WTC11 (cell line): ENCODE measurements around the gene HOXB3. TPM values are rescaled to one million over a fixed set of nuclear protein-coding genes. Genes with fewer than 3 reads are reported as not detected.

Source experiments
- ATAC-seq: fragments of 200-7000 bp; cut with Tn5 transposase; 2 replicates; pipeline ENCODE4 v1.10.0; 2021; ENCODE audit warnings: mild to moderate bottlenecking, moderate library complexity
- CTCF ChIA-PET: fragments of 300-600 bp; sonication (Branson Sonifier 250); formaldehyde crosslinking; loops from one replicate; lab custom pipeline; 2021; ENCODE audit warnings: antibody characterized with exemption; lab: Charles Lee
- POLR2A ChIA-PET: fragments of 350-600 bp; sonication (Branson Sonifier 250); formaldehyde crosslinking; loops from one replicate; lab custom pipeline; 2021; ENCODE audit warnings: antibody characterized with exemption; lab: Charles Lee
- DNase-seq: peaks from one replicate; pipeline ENCODE4 v3.0.0; 2021; ENCODE audit warnings: low spot score
- H3K27ac Mint-ChIP-seq: 2 replicates; pipeline ENCODE4 v1.8.0; 2021; ENCODE audit warnings: mixed read lengths
- H3K27me3 Mint-ChIP-seq: 2 replicates; pipeline ENCODE4 v1.8.0; 2021; ENCODE audit warnings: low read depth, mild to moderate bottlenecking, moderate library complexity, mixed read lengths
- H3K36me3 Mint-ChIP-seq: 2 replicates; pipeline ENCODE4 v1.8.0; 2021; ENCODE audit warnings: mixed read lengths
- H3K4me1 Mint-ChIP-seq: 2 replicates; pipeline ENCODE4 v1.8.0; 2022; ENCODE audit warnings: mixed read lengths
- H3K4me3 Mint-ChIP-seq: 2 replicates; pipeline ENCODE4 v1.8.0; 2021; ENCODE audit warnings: mild to moderate bottlenecking, moderate library complexity, mixed read lengths
- H3K9me3 Mint-ChIP-seq: 2 replicates; pipeline ENCODE4 v1.8.0; 2021; ENCODE audit warnings: mixed read lengths
- EMX1 ChIP-seq: fragments of 250-450 bp; sonication (Bioruptor Pico); IDR thresholded peaks from 2 replicates; pipeline ENCODE4 v1.8.0; 2021; ENCODE audit warnings: mild to moderate bottlenecking
- ESRRA ChIP-seq: sonication (generic); formaldehyde crosslinking; IDR thresholded peaks from 2 replicates; pipeline ENCODE4 v1.8.1; 2022; ENCODE audit warnings: mild to moderate bottlenecking, missing genetic modification reagents, borderline replicate concordance
- ETV6 ChIP-seq: sonication (generic); formaldehyde crosslinking; IDR thresholded peaks from 2 replicates; pipeline ENCODE4 v1.8.1; 2022; ENCODE audit warnings: mild to moderate bottlenecking, missing genetic modification reagents
- GABPB1 ChIP-seq: sonication (generic); formaldehyde crosslinking; IDR thresholded peaks from 2 replicates; pipeline ENCODE4 v1.8.1; 2023; ENCODE audit warnings: mild to moderate bottlenecking, missing genetic modification reagents
- GTF2I ChIP-seq: fragments of 250-450 bp; sonication (Bioruptor Pico); conservative IDR thresholded peaks from 2 replicates; pipeline ENCODE4 v1.4.0; 2021; ENCODE audit warnings: mild to moderate bottlenecking
- HMGA2 ChIP-seq: fragments of 250-450 bp; sonication (Bioruptor Pico); IDR thresholded peaks from 2 replicates; pipeline ENCODE4 v1.4.0; 2021; ENCODE audit warnings: mild to moderate bottlenecking, moderate library complexity
- HMGXB4 ChIP-seq: sonication (generic); formaldehyde crosslinking; IDR thresholded peaks from 2 replicates; pipeline ENCODE4 v1.8.1; 2023; ENCODE audit warnings: mild to moderate bottlenecking, moderate library complexity, missing genetic modification reagents
- MXD4 ChIP-seq: fragments of 250-450 bp; sonication (Bioruptor Pico); IDR thresholded peaks from 2 replicates; pipeline ENCODE4 v1.8.0; 2021; ENCODE audit warnings: mild to moderate bottlenecking, moderate library complexity, borderline replicate concordance
- NFATC4 ChIP-seq: fragments of 250-450 bp; sonication (Bioruptor Pico); IDR thresholded peaks from 2 replicates; pipeline ENCODE4 v1.9.0; 2021; ENCODE audit warnings: mild to moderate bottlenecking
- NR2C2 ChIP-seq: sonication (generic); formaldehyde crosslinking; IDR thresholded peaks from 2 replicates; pipeline ENCODE4 v1.8.0; 2022; ENCODE audit warnings: mild to moderate bottlenecking, missing genetic modification reagents
- PRDM15 ChIP-seq: sonication (generic); formaldehyde crosslinking; IDR thresholded peaks from 2 replicates; pipeline ENCODE4 v1.8.0; 2022; ENCODE audit warnings: missing genetic modification reagents
- PRRX2 ChIP-seq: fragments of 250-450 bp; sonication (Bioruptor Pico); IDR thresholded peaks from 2 replicates; pipeline ENCODE4 v1.8.0; 2021; ENCODE audit warnings: mild to moderate bottlenecking
- SMAD3 ChIP-seq: sonication (generic); formaldehyde crosslinking; IDR thresholded peaks from 2 replicates; pipeline ENCODE4 v1.8.0; 2022; ENCODE audit warnings: missing genetic modification reagents, mild to moderate bottlenecking, borderline replicate concordance
- SMAD4 ChIP-seq: sonication (generic); formaldehyde crosslinking; IDR thresholded peaks from 2 replicates; pipeline ENCODE4 v1.8.0; 2022; ENCODE audit warnings: mild to moderate bottlenecking, missing genetic modification reagents
- TEAD4 ChIP-seq: sonication (generic); formaldehyde crosslinking; IDR thresholded peaks from 2 replicates; pipeline ENCODE4 v1.8.0; 2022; ENCODE audit warnings: mild to moderate bottlenecking, missing genetic modification reagents
- ZBTB21 ChIP-seq: sonication (generic); formaldehyde crosslinking; IDR thresholded peaks from 2 replicates; pipeline ENCODE4 v1.8.1; 2023; ENCODE audit warnings: mild to moderate bottlenecking, missing genetic modification reagents, borderline replicate concordance
- ZNF121 ChIP-seq: sonication (generic); formaldehyde crosslinking; IDR thresholded peaks from 2 replicates; pipeline ENCODE4 v1.8.0; 2023; ENCODE audit warnings: missing genetic modification reagents
- ZNF138 ChIP-seq: sonication (generic); formaldehyde crosslinking; conservative IDR thresholded peaks from 2 replicates; pipeline ENCODE4 v1.8.1; 2022; ENCODE audit warnings: mild to moderate bottlenecking, moderate library complexity, missing genetic modification reagents
- ZNF532 ChIP-seq: fragments of 250-450 bp; sonication (Bioruptor Pico); IDR thresholded peaks from 2 replicates; pipeline ENCODE4 v1.9.0; 2021; ENCODE audit warnings: mild to moderate bottlenecking, borderline replicate concordance
- total RNA-seq: library from RNA; stranded (reverse); gene quantifications from 3 replicates; pipeline ENCODE4 v1.2.3, GENCODE V29; 2021
- TF ChIP-seq, protein P1 (sequence below): sonication (generic); formaldehyde crosslinking; IDR thresholded peaks from 2 replicates; pipeline ENCODE4 v1.8.0; 2022; ENCODE audit warnings: mild to moderate bottlenecking, missing genetic modification reagents
- TF ChIP-seq, protein P2 (sequence below): sonication (generic); formaldehyde crosslinking; IDR thresholded peaks from 2 replicates; pipeline ENCODE4 v1.8.0; 2023; ENCODE audit warnings: mild to moderate bottlenecking, missing genetic modification reagents

HOXB3 gene
- total RNA-seq, 1 experiment from 2014 or later, result 0.09 TPM

GRCh38 chr17:48616717-48617470 lies 26.9 kb upstream of the HOXB3 start (continued):
- TF ChIP-seq NR2C2 (CRISPR knock-in tag) (no peak), SMAD4 (CRISPR knock-in tag) (no peak), NFATC4 (no peak), SMAD3 (no peak)

DNA sequence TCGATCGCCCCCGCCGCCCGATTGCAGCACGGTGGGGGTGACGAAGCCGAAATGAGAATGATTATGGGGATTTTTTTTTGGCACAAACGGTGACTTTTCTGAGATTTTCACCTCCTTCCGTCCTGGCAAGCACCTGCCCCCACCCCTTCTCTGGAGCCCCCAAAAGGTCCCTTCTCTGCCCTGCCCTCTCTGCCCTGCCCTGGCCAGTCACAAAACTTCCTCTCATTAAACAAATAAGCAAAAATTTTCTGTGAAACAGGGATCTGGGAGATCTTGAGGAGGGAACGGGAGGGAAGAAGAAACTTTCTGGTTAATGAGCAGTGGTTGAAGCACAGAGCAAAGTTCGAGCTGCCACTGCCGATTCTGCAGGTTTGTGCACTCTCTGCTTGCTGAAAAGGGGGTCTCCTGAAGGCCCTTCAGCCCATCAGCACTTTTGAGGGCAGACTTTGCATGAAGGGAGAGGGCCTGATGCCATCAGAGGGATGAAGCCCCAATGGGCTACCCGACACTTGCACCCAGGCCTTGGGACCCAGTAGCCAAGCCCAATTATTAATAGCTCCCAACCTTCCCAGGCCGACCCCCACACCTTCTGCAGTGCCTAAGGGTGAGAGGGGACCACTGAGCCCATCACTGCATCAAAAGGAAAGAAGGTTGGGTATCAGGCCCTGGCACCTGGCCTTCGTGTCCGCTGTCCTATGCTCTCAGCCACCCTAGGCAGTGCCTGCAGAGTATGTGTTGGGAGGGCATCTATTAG lies 26.1 kb upstream of the HOXB3 start:
- ChIA-PET POLR2A (no interaction called here), CTCF (interaction anchor here (1.2 to 2.8 kb wide), 3 partner anchors 20 to 280 kb away, joined by 3 to 12 read pairs (median 5); no protein-coding TSS in a partner anchor)
- H3K9me3 Mint-ChIP-seq, result no peaks in the 10 kb centered on the region
- no peak overlapping the region for H3K27ac Mint-ChIP-seq
- H3K27me3 Mint-ChIP-seq, result peaks cover 100% of the 10 kb centered on the region; the same call in 1 of the 2 replicates
- no peak for DNase-seq
- TF ChIP-seq ESRRA (CRISPR knock-in tag), result no peak
- TF ChIP-seq TEAD4 (CRISPR knock-in tag), result no peak
- no peak for TF ChIP-seq ETV6 (CRISPR knock-in tag)
- no peak for TF ChIP-seq HMGA2 (CRISPR knock-in tag)
- TF ChIP-seq ZNF532, result no peak
- TF ChIP-seq, protein P1, sequence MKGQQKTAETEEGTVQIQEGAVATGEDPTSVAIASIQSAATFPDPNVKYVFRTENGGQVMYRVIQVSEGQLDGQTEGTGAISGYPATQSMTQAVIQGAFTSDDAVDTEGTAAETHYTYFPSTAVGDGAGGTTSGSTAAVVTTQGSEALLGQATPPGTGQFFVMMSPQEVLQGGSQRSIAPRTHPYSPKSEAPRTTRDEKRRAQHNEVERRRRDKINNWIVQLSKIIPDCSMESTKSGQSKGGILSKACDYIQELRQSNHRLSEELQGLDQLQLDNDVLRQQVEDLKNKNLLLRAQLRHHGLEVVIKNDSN (CRISPR knock-in tag), result no peak
- TF ChIP-seq, protein P2, sequence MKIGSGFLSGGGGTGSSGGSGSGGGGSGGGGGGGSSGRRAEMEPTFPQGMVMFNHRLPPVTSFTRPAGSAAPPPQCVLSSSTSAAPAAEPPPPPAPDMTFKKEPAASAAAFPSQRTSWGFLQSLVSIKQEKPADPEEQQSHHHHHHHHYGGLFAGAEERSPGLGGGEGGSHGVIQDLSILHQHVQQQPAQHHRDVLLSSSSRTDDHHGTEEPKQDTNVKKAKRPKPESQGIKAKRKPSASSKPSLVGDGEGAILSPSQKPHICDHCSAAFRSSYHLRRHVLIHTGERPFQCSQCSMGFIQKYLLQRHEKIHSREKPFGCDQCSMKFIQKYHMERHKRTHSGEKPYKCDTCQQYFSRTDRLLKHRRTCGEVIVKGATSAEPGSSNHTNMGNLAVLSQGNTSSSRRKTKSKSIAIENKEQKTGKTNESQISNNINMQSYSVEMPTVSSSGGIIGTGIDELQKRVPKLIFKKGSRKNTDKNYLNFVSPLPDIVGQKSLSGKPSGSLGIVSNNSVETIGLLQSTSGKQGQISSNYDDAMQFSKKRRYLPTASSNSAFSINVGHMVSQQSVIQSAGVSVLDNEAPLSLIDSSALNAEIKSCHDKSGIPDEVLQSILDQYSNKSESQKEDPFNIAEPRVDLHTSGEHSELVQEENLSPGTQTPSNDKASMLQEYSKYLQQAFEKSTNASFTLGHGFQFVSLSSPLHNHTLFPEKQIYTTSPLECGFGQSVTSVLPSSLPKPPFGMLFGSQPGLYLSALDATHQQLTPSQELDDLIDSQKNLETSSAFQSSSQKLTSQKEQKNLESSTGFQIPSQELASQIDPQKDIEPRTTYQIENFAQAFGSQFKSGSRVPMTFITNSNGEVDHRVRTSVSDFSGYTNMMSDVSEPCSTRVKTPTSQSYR (CRISPR knock-in tag), result no peak
- no peak for TF ChIP-seq ZNF138 (CRISPR knock-in tag)
- no peak for TF ChIP-seq MXD4
- no peak for TF ChIP-seq PRDM15 (CRISPR knock-in tag)
- no peak for TF ChIP-seq GABPB1 (CRISPR knock-in tag)
- no peak for TF ChIP-seq NFATC4
- no peak for TF ChIP-seq EMX1 (CRISPR knock-in tag)
- TF ChIP-seq GTF2I, result no peak
- no peak for TF ChIP-seq HMGXB4 (CRISPR knock-in tag)
- TF ChIP-seq ZNF121, result no peak
- no peak for TF ChIP-seq ZBTB21
- TF ChIP-seq PRRX2 (CRISPR knock-in tag), result no peak
- no peak overlapping the region for H3K4me3 Mint-ChIP-seq
- H3K36me3 Mint-ChIP-seq, result no peaks in the 10 kb centered on the region
- no peak for ATAC-seq
- H3K4me1 Mint-ChIP-seq, result peaks cover 37% of the 10 kb centered on the region
